IPS-18a (cell line): ENCODE data around the gene PCSK7.
A peak's percentile ranks its signal among the peaks of the same experiment; 100 is the strongest.

Experiments used
- H3K27ac ChIP-seq: one replicate; pipeline ENCODE4 v1.5.1; 2013; ENCODE audit warnings: low read length
- H3K27me3 ChIP-seq: one replicate; pipeline ENCODE4 v1.6.1; 2013; ENCODE audit warnings: mild to moderate bottlenecking, low read length; ENCODE audit not compliant: control insufficient read depth, insufficient read depth
- H3K36me3 ChIP-seq: one replicate; pipeline ENCODE4 v1.6.1; 2013; ENCODE audit warnings: low read depth, low read length; ENCODE audit not compliant: control insufficient read depth
- H3K4me1 ChIP-seq: one replicate; pipeline ENCODE4 v1.6.1; 2013; ENCODE audit warnings: low read depth, low read length; ENCODE audit not compliant: control insufficient read depth
- H3K4me3 ChIP-seq: one replicate; pipeline ENCODE4 v1.5.1; 2013; ENCODE audit warnings: low read length
- H3K9ac ChIP-seq: one replicate; pipeline ENCODE4 v1.6.1; 2013; ENCODE audit warnings: mild to moderate bottlenecking, low read length, moderate library complexity
- H3K9me3 ChIP-seq: one replicate; pipeline ENCODE4 v1.6.1; 2013; ENCODE audit warnings: low read depth, low read length; ENCODE audit not compliant: control insufficient read depth

Gene PCSK7

GRCh38 chr11:117200813-117201657 is 30.8 kb downstream of the PCSK7 start:
- H3K9me3 ChIP-seq = no peaks in the 10 kb centered on the region
- peaks cover 25% of the 10 kb centered on the region for H3K4me1 ChIP-seq
- peaks cover 26% of the 10 kb centered on the region for H3K36me3 ChIP-seq
- peak overlapping the region; percentile 66 for H3K4me3 ChIP-seq
- H3K27ac ChIP-seq = no peak overlapping the region
- H3K27me3 ChIP-seq = no peaks in the 10 kb centered on the region
- H3K9ac ChIP-seq = peak overlapping the region; percentile 74

- no peak overlapping the region for H3K27ac ChIP-seq
- H3K4me3 ChIP-seq = peak overlapping the region; percentile 66
- no peaks in the 10 kb centered on the region for H3K27me3 ChIP-seq
- peaks cover 23% of the 10 kb centered on the region for H3K36me3 ChIP-seq
- peaks cover 25% of the 10 kb centered on the region for H3K4me1 ChIP-seq
- H3K9ac ChIP-seq = peak overlapping the region; percentile 74
- no peaks in the 10 kb centered on the region for H3K9me3 ChIP-seq
Measured at GRCh38 chr11:117199916-117200812, 31.7 kb downstream of the PCSK7 start.

GRCh38 chr11:117199053-117199915 is 32.6 kb downstream of the PCSK7 start, which contains the start of gene TAGLN:
TSS of gene TAGLN (plus strand) at chr11:117199370. CDS start at chr11:117203014, 3,644 bp downstream.
- H3K36me3 ChIP-seq = peaks cover 14% of the 10 kb centered on the region
- H3K27me3 ChIP-seq = no peaks in the 10 kb centered on the region
- H3K4me3 ChIP-seq = peak within 1 kb of the TSS; percentile 66
- H3K9me3 ChIP-seq = no peaks in the 10 kb centered on the region
- H3K27ac ChIP-seq = peak within 1 kb of the TSS; percentile 26
- peaks cover 25% of the 10 kb centered on the region for H3K4me1 ChIP-seq
- peak within 1 kb of the TSS; percentile 74 for H3K9ac ChIP-seq

- Histone ChIP-seq H3K27ac (no peak overlapping the region), H3K9me3 (no peaks in the 10 kb centered on the region), H3K9ac (peak overlapping the region; percentile 74), H3K4me1 (peaks cover 25% of the 10 kb centered on the region), H3K4me3 (peak overlapping the region; percentile 66), H3K36me3 (peaks cover 7% of the 10 kb centered on the region), H3K27me3 (no peaks in the 10 kb centered on the region)
Measured at GRCh38 chr11:117198613-117199012, 33.3 kb downstream of the PCSK7 start.

- Histone ChIP-seq H3K9me3 (no peaks in the 10 kb centered on the region), H3K9ac (peak overlapping the region; percentile 74), H3K4me1 (peaks cover 25% of the 10 kb centered on the region), H3K36me3 (peaks cover under 1% of the 10 kb centered on the region), H3K27me3 (no peaks in the 10 kb centered on the region), H3K27ac (no peak overlapping the region), H3K4me3 (no peak overlapping the region)
Measured at GRCh38 chr11:117197516-117198456, 34.1 kb downstream of the PCSK7 start.

- Histone ChIP-seq H3K9ac (no peak overlapping the region), H3K27me3 (no peaks in the 10 kb centered on the region), H3K36me3 (no peaks in the 10 kb centered on the region), H3K4me1 (peaks cover 25% of the 10 kb centered on the region), H3K4me3 (no peak overlapping the region), H3K27ac (no peak overlapping the region), H3K9me3 (no peaks in the 10 kb centered on the region)
Measured at GRCh38 chr11:117197006-117197405, 34.9 kb downstream of the PCSK7 start.

- H3K9me3 ChIP-seq = no peaks in the 10 kb centered on the region
- no peak overlapping the region for H3K27ac ChIP-seq
- H3K36me3 ChIP-seq = no peaks in the 10 kb centered on the region
- H3K4me3 ChIP-seq = no peak overlapping the region
- no peaks in the 10 kb centered on the region for H3K27me3 ChIP-seq
- peaks cover 20% of the 10 kb centered on the region for H3K4me1 ChIP-seq
- H3K9ac ChIP-seq = no peak overlapping the region
Measured at GRCh38 chr11:117195761-117196160, 36.1 kb downstream of the PCSK7 start.

- Histone ChIP-seq H3K27ac (no peak overlapping the region), H3K36me3 (no peaks in the 10 kb centered on the region), H3K4me3 (no peak overlapping the region), H3K4me1 (peaks cover 15% of the 10 kb centered on the region), H3K9ac (no peak overlapping the region), H3K27me3 (no peaks in the 10 kb centered on the region), H3K9me3 (no peaks in the 10 kb centered on the region)
Measured at GRCh38 chr11:117195258-117195657, 36.6 kb downstream of the PCSK7 start.

GRCh38 chr11:117194267-117194666 is 37.6 kb downstream of the PCSK7 start:
- Histone ChIP-seq H3K27me3 (no peaks in the 10 kb centered on the region), H3K9ac (no peak overlapping the region), H3K27ac (no peak overlapping the region), H3K36me3 (no peaks in the 10 kb centered on the region), H3K4me3 (no peak overlapping the region), H3K4me1 (peaks cover 7% of the 10 kb centered on the region), H3K9me3 (no peaks in the 10 kb centered on the region)
